Cardiac muscle cell (in vitro differentiated cells and primary cell): ENCODE results near the gene HTRA1. TPM values are rescaled to one million over a fixed set of nuclear protein-coding genes. Genes with fewer than 3 reads are reported as not detected.

Source experiments
- DNase-seq, 2 donors: peaks; one replicate each; pipeline versions ENCODE4 v3.0.0 to v3.0.0-alpha.2; 2010 to 2017; ENCODE audit warnings: low read depth in 1 of 2, low spot score in 1 of 2
- H3K27ac ChIP-seq: fragments of 200-600 bp; sonication (generic); 2 replicates; pipeline ENCODE4 v1.5.1; 2016
- H3K27me3 ChIP-seq: fragments of 200-600 bp; sonication (generic); 2 replicates; pipeline ENCODE4 v1.6.0; 2016; ENCODE audit warnings: control low read depth
- H3K36me3 ChIP-seq: fragments of 200-600 bp; sonication (generic); 2 replicates; pipeline ENCODE4 v1.5.1; 2016; ENCODE audit warnings: control low read depth
- H3K4me1 ChIP-seq: fragments of 200-600 bp; sonication (generic); 2 replicates; pipeline ENCODE4 v1.8.1; 2017; ENCODE audit warnings: low read depth, mild to moderate bottlenecking, mixed run types
- H3K4me3 ChIP-seq: fragments of 200-600 bp; sonication (generic); 2 replicates; pipeline ENCODE4 v1.5.1; 2016; ENCODE audit warnings: mild to moderate bottlenecking
- H3K9me3 ChIP-seq: fragments of 200-600 bp; sonication (generic); 2 replicates; pipeline ENCODE4 v1.5.1; 2017; ENCODE audit warnings: low read depth, mild to moderate bottlenecking, control low read depth
- CTCF ChIP-seq: IDR thresholded peaks from 2 replicates; pipeline ENCODE4 v1.5.1; 2012; ENCODE audit warnings: low read depth, mild to moderate bottlenecking, low read length
- polyA plus RNA-seq: library from polyadenylated mRNA; unstranded; fragments of >200 nt; fragmentation: Nextera tagmentation; extraction: Ambion mirVana; gene quantifications from 2 replicates; pipeline ENCODE4 v1.2.1, GENCODE V29; 2016
- total RNA-seq: library from RNA; depleted of rRNA; stranded (reverse); fragments of >200 nt; gene quantifications from 2 replicates; pipeline ENCODE4 v1.2.3, GENCODE V29; 2016

HTRA1 gene
- total and polyA plus RNA-seq, 2 experiments from 2014 or later = 154 to 226 TPM

GRCh38 chr10:122485670-122486069 lies 24.3 kb downstream of the HTRA1 start:
- TF ChIP-seq CTCF = no peak

GRCh38 chr10:122486406-122487080 lies 25.2 kb downstream of the HTRA1 start:
- Histone ChIP-seq H3K4me1 (peaks cover 63% of the 10 kb centered on the region), H3K36me3 (no peaks in the 10 kb centered on the region), H3K27me3 (no peaks in the 10 kb centered on the region)

More at GRCh38 chr10:122485670-122486069, 24.3 kb downstream of the HTRA1 start:
- Histone ChIP-seq H3K27me3 (no peaks in the 10 kb centered on the region), H3K9me3 (no peaks in the 10 kb centered on the region), H3K36me3 (no peaks in the 10 kb centered on the region), H3K4me1 (peaks cover 63% of the 10 kb centered on the region), H3K4me3 (no peak overlapping the region), H3K27ac (peak overlapping the region; percentile 75)
- DNase-seq = peak; percentile 62 to 70

GRCh38 chr10:122487174-122487765 lies 25.9 kb downstream of the HTRA1 start:
- Histone ChIP-seq H3K9me3 (no peaks in the 10 kb centered on the region), H3K36me3 (no peaks in the 10 kb centered on the region), H3K4me1 (peaks cover 63% of the 10 kb centered on the region), H3K27ac (peak overlapping the region; percentile 65), H3K4me3 (no peak overlapping the region), H3K27me3 (no peaks in the 10 kb centered on the region)
- no peak for DNase-seq
- TF ChIP-seq CTCF = no peak

More at GRCh38 chr10:122486406-122487080, 25.2 kb downstream of the HTRA1 start:
- H3K4me3 ChIP-seq = no peak overlapping the region
- H3K27ac ChIP-seq = peak overlapping the region; percentile 75
- no peak for TF ChIP-seq CTCF
- H3K9me3 ChIP-seq = no peaks in the 10 kb centered on the region
- DNase-seq = no peak

- no peaks in the 10 kb centered on the region for H3K27me3 ChIP-seq
- H3K27ac ChIP-seq = no peak overlapping the region
- H3K9me3 ChIP-seq = no peaks in the 10 kb centered on the region
- TF ChIP-seq CTCF = no peak
- no peak overlapping the region for H3K4me3 ChIP-seq
- H3K36me3 ChIP-seq = no peaks in the 10 kb centered on the region
- H3K4me1 ChIP-seq = peaks cover 40% of the 10 kb centered on the region
- DNase-seq = peak in 1 of 2 donors; percentile 63
Observed at GRCh38 chr10:122490268-122490667, 28.9 kb downstream of the HTRA1 start.

- Histone ChIP-seq H3K9me3 (no peaks in the 10 kb centered on the region), H3K27me3 (no peaks in the 10 kb centered on the region), H3K36me3 (no peaks in the 10 kb centered on the region), H3K4me1 (peaks cover 32% of the 10 kb centered on the region), H3K4me3 (no peak overlapping the region), H3K27ac (no peak overlapping the region)
- peak in 1 of 2 donors; percentile 56 for DNase-seq
- TF ChIP-seq CTCF = no peak
Observed at GRCh38 chr10:122490786-122491680, 29.7 kb downstream of the HTRA1 start.
